Stimulated activated CD4-positive, alpha-beta T cell treated with anti-CD3 and anti-CD28 coated beads, Interleukin-15, amount 100 ng/mL, for 48 hours (primary cell): ENCODE results near the gene QRFP.

ENCODE experiments used
- DNase-seq, 2 donors: peaks; one replicate each; pipeline ENCODE4 v3.0.0-alpha.2; 2020; ENCODE audit warnings: low read depth in 2 of 2

The QRFP gene

DNA sequence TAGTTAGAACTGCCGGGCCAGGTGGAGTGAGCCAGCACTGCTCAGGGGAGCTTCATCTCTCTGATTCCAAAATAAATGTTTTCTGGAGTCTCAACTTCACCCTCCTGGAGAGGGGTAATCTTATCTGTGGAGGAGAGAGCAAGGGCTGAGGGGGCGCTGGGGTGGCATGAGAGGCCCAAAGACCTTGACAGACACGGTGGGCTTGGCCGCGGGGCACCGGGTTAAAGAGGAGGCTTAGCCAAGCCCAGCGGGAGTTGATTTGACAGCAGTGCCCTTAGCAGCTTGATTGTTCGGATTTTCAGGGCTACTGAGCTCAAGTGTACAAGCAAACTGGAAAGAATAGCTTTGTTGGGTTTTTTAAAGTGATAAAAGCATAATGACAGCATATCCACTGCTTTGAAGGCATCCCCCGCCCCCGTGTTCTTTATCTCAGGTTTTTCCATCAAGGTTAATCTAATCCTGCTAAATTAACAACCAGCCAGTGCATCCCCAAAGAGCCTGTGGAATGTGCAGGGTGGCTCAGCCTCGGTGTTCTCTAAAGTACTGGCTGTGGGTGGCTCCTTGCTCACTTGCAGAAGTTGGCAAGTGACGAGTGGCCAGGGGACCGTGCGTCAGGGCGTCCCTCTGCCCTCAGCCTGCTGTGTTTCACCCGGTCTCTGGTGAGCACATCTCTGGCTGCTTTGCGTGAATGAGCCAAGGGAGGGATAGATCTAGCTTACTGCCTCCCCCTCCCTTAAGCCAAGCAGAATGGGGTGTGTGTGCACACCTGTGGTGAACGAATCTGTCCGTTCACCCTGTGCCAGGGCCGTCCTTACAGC, 5.5 kb downstream of the QRFP start:
- no peak for DNase-seq

DNA sequence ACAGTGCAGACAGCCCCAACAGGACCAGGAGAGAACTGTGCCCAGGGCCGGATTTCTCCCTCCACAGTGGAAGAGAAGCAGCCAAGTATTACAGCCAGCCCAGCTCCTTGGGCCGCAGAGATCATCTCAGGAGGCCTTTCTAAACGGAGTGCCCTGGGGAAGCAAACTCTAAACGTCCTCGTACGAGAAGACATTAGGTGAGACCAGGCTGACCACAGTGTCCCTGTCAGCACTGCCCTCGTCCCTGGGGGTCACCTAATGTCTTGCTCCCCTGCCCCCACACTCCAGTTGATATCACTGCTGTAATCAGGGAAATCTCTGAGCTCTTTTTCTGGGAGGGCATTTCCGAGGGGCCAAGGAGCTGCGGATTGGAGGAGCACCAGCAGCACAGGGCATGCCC, 6.5 kb downstream of the QRFP start:
- no peak for DNase-seq

DNA sequence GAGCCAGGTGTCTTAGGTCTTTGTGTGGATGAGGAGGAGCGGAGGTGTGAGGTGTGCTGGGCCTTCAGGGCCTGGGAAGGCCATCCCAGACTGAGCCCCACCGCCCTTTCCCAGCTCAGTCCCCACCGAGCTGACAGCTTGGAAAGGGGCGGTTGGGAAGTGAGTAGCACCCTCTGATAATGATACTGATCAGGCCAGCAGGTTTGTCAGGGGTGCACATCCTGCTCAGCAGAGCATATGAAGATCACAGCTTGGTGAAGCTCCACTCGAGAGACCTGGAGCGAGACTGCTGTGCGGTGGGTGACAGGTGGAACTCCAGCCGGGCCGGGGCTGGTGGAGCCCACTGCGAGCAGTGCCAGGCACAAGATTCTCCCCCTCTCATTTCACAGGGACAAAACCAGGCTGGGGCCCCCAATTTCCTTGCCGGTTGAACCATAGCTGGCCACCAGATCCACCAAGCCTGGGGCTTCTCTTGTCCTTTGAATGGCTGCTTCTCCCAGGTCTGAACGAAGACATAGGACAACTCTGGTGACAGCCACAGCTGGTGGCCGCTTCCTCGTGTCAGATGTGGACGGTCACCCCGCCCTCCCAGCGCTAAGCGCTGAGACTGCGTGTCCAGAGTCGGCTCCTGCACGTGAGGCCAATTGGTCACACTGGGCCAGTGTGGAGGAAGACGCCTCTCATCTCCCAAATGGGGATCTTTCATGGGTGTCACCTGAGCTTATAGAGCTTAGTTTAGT, 8.3 kb downstream of the QRFP start:
- no peak for DNase-seq

DNA sequence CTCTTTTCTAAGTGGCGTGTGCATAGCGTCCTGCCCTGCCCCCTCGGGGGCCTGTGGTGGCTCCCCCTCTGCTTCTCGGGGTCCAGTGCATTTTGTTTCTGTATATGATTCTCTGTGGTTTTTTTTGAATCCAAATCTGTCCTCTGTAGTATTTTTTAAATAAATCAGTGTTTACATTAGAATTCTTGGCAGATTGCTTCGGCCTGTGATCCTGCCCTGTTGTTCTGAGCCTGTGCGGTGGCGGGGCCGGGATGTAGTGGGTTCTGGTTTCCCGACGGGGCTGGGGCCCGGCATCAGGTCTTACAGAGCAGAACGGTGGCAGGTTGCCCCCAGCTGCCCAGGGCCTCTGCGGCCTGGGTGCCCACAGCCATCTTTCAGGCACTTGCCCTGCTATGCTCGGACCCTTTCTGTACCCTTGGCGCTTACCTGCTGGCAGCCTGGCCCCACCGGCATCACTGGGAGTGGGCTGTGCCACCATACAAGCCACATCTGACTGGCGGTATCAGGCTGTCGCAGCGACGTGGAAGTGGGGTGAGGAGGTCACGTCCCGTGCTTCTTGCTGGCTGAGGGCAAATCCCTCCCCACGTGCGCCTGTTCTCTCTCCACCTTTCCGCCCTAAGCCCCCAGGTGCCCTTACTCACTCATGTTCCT, 9.0 kb downstream of the QRFP start:
- no peak for DNase-seq

DNA sequence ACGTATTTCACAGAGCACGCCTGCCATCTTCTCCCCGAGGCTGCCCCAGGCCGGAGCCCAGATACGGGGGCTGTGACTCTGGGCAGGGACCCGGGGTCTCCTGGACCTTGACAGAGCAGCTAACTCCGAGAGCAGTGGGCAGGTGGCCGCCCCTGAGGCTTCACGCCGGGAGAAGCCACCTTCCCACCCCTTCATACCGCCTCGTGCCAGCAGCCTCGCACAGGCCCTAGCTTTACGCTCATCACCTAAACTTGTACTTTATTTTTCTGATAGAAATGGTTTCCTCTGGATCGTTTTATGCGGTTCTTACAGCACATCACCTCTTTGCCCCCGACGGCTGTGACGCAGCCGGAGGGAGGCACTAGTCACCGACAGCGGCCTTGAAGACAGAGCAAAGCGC, 9.6 kb downstream of the QRFP start:
- DNase-seq: no peak

DNA sequence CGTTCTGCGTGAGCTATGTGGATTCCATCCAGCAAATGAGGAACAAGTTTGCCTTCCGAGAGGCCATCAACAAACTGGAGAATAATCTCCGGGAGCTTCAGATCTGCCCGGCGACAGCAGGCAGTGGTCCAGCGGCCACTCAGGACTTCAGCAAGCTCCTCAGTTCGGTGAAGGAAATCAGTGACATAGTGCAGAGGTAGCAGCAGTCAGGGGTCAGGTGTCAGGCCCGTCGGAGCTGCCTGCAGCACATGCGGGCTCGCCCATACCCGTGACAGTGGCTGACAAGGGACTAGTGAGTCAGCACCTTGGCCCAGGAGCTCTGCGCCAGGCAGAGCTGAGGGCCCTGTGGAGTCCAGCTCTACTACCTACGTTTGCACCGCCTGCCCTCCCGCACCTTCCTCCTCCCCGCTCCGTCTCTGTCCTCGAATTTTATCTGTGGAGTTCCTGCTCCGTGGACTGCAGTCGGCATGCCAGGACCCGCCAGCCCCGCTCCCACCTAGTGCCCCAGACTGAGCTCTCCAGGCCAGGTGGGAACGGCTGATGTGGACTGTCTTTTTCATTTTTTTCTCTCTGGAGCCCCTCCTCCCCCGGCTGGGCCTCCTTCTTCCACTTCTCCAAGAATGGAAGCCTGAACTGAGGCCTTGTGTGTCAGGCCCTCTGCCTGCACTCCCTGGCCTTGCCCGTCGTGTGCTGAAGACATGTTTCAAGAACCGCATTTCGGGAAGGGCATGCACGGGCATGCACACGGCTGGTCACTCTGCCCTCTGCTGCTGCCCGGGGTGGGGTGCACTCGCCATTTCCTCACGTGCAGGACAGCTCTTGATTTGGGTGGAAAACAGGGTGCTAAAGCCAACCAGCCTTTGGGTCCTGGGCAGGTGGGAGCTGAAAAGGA, 10.9 kb downstream of the QRFP start:
- DNase-seq: no peak

DNA sequence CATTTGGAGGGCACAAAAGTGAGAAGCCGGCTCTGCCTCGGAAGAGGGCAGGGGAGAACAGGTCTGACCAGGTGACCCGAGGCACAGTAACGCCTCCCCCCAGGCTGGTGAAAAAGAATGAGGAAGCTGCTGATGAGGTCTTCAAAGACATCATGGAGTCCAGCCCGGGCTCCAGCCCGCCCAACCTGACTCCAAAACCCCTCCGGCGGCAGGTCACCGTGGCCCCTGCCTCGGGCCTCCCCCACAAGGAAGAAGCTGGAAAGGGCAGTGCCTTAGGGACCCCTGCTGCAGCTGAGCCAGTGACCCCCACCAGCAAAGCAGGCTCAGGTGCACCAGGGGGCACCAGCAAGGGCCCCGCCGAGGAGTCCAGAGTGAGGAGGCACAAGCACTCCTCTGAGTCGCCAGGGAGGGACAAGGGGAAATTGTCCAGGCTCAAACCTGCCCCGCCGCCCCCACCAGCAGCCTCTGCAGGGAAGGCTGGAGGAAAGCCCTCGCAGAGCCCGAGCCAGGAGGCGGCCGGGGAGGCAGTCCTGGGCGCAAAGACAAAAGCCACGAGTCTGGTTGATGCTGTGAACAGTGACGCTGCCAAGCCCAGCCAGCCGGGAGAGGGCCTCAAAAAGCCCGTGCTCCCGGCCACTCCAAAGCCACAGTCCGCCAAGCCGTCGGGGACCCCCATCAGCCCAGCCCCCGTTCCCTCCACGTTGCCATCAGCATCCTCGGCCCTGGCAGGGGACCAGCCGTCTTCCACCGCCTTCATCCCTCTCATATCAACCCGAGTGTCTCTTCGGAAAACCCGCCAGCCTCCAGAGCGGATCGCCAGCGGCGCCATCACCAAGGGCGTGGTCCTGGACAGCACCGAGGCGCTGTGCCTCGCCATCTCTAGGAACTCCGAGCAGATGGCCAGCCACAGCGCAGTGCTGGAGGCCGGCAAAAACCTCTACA, 11.8 kb downstream of the QRFP start:
- no peak for DNase-seq

DNA sequence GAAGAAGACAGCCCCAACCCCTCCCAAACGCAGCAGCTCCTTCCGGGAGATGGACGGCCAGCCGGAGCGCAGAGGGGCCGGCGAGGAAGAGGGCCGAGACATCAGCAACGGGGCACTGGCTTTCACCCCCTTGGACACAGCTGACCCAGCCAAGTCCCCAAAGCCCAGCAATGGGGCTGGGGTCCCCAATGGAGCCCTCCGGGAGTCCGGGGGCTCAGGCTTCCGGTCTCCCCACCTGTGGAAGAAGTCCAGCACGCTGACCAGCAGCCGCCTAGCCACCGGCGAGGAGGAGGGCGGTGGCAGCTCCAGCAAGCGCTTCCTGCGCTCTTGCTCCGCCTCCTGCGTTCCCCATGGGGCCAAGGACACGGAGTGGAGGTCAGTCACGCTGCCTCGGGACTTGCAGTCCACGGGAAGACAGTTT, 12.5 kb downstream of the QRFP start:
- DNase-seq: no peak

DNA sequence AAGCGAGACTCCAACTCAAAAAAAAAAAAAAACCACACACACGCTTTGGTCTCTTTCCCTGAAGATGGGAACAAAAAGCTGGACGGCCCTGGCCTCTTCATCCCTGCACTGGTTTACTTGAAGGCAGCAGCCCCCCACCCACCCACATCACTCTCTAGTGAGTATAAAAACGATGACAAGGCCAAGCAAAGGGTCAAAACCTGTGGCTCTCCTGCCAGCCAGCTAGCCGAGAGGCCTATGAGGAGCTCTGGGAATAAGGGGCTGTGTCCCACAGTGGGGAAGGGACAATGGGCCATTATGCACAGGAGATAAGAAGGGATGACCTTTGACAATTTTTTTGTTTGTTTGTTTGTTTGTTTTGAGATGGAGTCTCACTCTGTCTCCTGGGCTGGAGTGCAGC, 13.1 kb downstream of the QRFP start:
- no peak for DNase-seq

DNA sequence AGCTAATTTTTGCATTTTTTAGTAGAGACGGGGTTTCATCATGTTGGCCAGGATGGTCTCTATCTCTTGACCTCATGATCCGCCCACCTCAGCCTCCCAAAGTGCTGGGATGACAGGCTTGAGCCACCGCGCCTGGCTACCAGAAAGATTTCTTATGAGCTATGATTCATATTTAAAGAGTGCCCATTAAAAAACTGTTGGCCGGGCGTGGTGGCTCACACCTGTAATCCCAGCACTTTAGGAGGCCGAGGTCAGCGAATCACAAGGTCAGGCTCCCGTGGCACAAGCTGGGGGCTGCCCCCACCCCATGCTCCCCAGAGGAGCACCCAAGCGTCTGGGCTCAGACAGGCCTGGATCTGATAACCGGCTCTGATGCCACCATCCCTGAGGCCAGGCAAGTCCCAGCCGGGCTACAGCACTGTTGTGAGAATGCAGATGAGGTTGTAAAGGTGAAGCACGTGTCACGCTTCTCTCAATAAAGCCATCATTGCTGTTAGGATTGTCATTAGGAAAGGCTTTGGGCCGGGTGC, 13.9 kb downstream of the QRFP start:
- no peak for DNase-seq

DNA sequence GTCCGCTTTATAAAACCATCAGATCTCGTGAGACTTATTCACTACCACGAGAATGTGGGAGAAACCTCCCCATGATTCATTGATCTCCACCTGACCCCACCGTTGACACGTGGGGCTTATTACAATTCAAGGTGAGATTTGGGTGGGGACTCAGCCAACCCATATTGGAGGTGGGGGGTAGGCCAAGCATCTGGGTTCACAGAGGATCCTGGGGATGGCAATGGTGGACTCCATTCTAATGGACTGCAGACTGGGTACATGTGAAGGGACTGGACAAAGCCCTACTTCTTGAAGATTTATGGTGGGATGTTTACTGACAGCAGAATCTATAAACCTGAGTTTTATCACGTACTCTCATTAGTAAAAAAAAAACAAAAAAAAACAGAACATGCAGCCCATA, 15.1 kb downstream of the QRFP start:
- DNase-seq: no peak

DNA sequence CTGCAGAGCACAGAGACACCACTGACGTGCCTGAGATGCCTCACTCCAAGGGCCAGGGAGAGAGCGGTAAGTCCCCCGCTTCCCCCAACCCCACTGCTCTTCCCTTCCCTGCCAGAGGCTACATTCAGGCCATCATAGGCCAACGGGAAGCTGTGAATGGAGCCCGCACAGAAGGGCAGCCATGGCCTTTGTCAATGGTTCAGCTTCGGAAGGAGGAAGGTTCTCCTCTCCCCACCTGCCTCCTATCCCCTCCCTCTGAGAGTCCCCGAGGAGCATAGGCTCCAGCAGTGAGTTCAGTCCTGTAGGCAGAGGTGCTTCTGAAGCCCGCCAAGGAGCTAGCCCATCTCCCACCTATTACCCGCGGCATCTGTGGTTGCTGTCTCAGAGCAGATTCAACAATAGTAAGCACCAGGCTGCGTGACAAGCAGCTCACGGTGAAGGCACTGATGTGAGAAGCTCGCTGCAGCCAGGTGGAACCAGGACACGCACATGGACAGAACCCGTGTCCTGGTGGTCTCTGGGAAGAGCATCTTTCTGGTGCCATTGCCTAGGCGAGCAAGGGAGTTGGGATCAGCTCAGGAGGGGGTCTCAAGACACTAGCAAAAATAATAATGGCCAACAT, 15.9 kb downstream of the QRFP start:
- no peak for DNase-seq

DNA sequence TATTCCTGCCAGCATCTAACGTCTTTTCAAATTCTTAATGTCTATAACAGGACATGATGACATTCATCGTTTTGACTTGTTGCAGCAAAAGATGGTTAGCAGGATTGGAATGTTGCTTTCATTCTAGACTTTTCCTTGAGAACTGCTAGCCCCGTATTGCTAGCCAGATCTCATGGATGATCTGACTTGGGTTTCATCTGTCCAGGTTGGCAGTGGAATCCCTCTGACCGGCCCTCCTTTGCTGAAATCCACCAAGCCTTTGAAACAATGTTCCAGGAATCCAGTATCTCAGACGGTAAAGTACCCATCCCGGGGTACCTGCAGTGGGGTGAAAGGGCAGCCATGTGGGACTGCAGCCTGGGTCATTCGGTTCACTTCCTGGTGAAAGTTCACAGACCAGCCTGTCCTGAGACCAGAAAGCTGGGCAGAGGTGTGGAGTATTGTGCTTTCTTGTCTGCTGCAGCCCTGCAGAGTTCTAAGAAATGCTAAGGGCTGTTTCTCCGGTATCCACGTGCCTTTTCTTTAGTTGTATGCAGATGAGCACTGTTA, 16.7 kb downstream of the QRFP start:
- DNase-seq: no peak

DNA sequence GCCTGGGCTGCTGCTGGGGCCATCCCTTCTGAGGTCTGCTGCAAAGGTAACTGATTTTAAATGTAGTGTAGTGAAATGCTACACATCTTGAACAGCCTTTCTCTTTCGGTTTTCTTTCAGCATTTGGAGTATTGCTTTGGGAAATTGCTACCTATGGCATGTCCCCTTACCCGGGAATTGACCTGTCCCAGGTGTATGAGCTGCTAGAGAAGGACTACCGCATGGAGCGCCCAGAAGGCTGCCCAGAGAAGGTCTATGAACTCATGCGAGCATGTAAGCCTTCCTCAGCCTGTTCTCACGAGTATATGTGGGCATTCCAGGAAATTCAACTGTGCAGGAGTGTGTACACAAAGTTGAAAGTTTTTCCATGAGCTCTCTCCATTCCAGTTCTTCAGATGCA, 18.3 kb downstream of the QRFP start:
- DNase-seq: no peak

DNA sequence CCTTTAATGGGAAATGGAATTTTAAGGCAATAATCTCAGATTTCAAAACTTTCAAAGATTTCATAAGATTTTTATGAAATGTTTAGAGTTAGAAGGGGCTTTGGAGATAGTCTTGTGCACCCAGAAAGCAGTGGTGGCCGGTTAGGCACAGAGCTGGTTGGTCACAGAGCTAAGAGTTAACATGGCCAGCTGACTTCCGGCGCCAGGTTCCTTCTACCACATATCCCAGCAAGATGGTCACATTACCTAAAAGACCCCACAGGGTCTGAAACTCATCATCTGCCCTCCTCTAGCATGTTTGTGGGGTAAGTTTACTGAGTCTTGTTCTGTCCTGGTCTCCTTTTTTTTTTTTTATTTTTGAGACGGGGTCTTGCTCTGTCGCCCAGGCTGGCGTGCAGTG, 19.3 kb downstream of the QRFP start:
- no peak for DNase-seq

DNA sequence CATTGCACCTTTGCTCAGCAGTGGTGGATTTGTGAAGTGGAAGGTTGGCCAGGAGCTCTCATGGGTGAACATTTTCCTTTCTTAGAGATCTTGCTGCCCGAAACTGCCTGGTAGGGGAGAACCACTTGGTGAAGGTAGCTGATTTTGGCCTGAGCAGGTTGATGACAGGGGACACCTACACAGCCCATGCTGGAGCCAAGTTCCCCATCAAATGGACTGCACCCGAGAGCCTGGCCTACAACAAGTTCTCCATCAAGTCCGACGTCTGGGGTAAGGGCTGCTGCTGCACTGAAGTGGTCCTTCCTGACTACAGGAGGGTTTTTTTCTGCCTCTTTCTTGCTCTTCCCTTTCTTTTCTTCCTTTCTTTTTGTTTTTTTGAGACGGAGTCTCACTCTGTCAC, 21.8 kb downstream of the QRFP start:
- DNase-seq: no peak

DNA sequence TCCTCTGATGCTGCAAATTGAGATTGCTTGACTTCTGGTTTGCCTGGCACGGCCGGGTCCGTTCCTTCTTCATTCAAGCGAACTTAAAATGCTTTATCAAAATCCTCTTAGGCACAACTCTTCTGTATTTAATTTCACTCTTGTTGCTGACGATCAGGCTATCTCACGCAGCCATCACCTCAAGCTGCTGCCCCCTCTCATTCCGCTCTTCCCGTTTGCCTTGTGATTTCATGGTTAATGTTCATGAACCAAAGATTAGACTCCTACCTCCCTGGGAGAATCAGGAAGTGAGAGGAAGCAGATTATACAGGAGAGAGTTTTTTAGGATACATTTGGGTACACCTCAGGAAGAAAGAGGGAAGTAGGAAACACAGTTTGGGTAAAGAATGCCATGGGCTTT, 22.6 kb downstream of the QRFP start:
- DNase-seq: no peak

DNA sequence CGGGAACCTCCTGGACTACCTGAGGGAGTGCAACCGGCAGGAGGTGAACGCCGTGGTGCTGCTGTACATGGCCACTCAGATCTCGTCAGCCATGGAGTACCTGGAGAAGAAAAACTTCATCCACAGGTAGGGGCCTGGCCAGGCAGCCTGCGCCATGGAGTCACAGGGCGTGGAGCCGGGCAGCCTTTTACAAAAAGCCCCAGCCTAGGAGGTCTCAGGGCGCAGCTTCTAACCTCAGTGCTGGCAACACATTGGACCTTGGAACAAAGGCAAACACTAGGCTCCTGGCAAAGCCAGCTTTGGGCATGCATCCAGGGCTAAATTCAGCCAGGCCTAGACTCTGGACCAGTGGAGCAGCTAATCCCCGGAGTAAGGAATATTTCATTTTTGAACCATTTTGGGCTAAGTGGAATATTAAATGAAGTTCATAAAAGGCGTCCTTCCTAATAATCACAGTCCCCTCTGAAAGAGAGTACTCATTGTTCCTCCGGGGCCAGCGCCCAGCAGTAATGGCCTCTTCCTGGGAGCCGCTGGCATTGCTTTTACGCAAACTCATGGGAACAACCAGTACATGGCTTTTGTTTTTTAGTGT, 23.6 kb downstream of the QRFP start:
- no peak for DNase-seq

DNA sequence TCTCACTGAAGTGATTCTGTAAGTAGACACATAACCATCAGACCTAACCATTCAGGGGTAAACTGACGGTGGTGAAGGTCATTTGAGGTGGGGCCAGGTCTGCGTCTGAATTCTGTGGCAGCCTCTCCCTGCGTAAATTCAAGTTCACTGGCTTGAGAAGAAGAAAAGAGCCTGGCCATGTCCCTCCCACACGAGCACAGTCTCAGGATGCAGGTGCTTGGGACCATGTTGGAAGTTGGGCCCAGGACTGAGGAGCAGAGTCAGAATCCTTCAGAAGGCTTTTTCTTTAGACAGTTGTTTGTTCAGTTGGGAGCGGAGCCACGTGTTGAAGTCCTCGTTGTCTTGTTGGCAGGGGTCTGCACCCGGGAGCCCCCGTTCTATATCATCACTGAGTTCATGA, 24.1 kb downstream of the QRFP start:
- DNase-seq: no peak
